Measurements from ENCODE around the gene MRLN.
"Not testable (repeated sequence)": the region's sequence is repeated elsewhere in the genome, so short reads cannot be mapped to it uniquely, and the experiment has no call there.

The MRLN gene

GRCh38 chr10:59745163-59745650 is 8.0 kb downstream of the MRLN start:
- DNase-seq (ENCODE audit: low read depth), result no peak

GRCh38 chr10:59744762-59745161 is 8.5 kb downstream of the MRLN start:
- DNase-seq (ENCODE audit: low read depth), result not testable (repeated sequence)

- not testable (repeated sequence) for DNase-seq (ENCODE audit: low read depth)
These were observed 9.1 kb downstream of the MRLN start for GRCh38 chr10:59744156-59744555.

- no peak for DNase-seq (ENCODE audit: low read depth)
These were observed 11.7 kb downstream of the MRLN start for GRCh38 chr10:59741583-59741982.

GRCh38 chr10:59741048-59741447 is 12.2 kb downstream of the MRLN start:
- no peak for DNase-seq (ENCODE audit: low read depth)

- DNase-seq (ENCODE audit: low read depth), result no peak
These were observed 16.5 kb downstream of the MRLN start for GRCh38 chr10:59736749-59737148.

GRCh38 chr10:59735296-59735695 is 18.0 kb downstream of the MRLN start:
- no peak for DNase-seq (ENCODE audit: low read depth)

GRCh38 chr10:59734014-59734462 is 19.2 kb downstream of the MRLN start:
- no peak for DNase-seq (ENCODE audit: low read depth)

- DNase-seq (ENCODE audit: low read depth), result not testable (repeated sequence)
These were observed 19.8 kb downstream of the MRLN start for GRCh38 chr10:59733321-59734013.

- not testable (repeated sequence) for DNase-seq (ENCODE audit: low read depth)
These were observed 20.4 kb downstream of the MRLN start for GRCh38 chr10:59732849-59733248.

GRCh38 chr10:59729167-59729566 is 24.1 kb downstream of the MRLN start:
- not testable (repeated sequence) for DNase-seq (ENCODE audit: low read depth)

GRCh38 chr10:59724098-59724938 is 28.9 kb downstream of the MRLN start:
- no peak for DNase-seq (ENCODE audit: low read depth)

- no peak for DNase-seq (ENCODE audit: low read depth)
These were observed 32.9 kb downstream of the MRLN start for GRCh38 chr10:59720377-59720776.

GRCh38 chr10:59719374-59719773 is 33.9 kb downstream of the MRLN start:
- DNase-seq (ENCODE audit: low read depth), result no peak

GRCh38 chr10:59718257-59718656 is 35.0 kb downstream of the MRLN start:
- DNase-seq (ENCODE audit: low read depth), result no peak

- DNase-seq (ENCODE audit: low read depth), result no peak
These were observed 39.9 kb downstream of the MRLN start for GRCh38 chr10:59713196-59713821.

GRCh38 chr10:59711871-59712494 is 41.3 kb downstream of the MRLN start:
- DNase-seq (ENCODE audit: low read depth), result no peak

GRCh38 chr10:59709395-59710125 is 43.7 kb downstream of the MRLN start, which contains the start of gene SLC16A9:
SLC16A9 (minus strand) TSS chr10:59709850; CDS start chr10:59684291, 25,559 bp downstream.
- DNase-seq (ENCODE audit: low read depth), result no peak

GRCh38 chr10:59708816-59709394 is 44.4 kb downstream of the MRLN start:
- no peak for DNase-seq (ENCODE audit: low read depth)

GRCh38 chr10:59706851-59707797 is 46.1 kb downstream of the MRLN start:
- no peak for DNase-seq (ENCODE audit: low read depth)
